Endodermal cell (in vitro differentiated cells): ENCODE results near the gene KRT32. TPM values are rescaled to one million over a fixed set of nuclear protein-coding genes. Genes with fewer than 3 reads are reported as not detected.

Source experiments
- DNase-seq: peaks from one replicate; pipeline ENCODE4 v3.0.0-alpha.2; 2017
- H3K27ac ChIP-seq: 2 replicates; pipeline ENCODE4 v1.5.1; 2013; ENCODE audit warnings: mild to moderate bottlenecking, low read depth, low read length, moderate library complexity
- H3K27me3 ChIP-seq: 2 replicates; pipeline ENCODE4 v1.6.1; 2013; ENCODE audit warnings: mild to moderate bottlenecking, low read length, moderate library complexity; ENCODE audit not compliant: insufficient read depth, control insufficient read depth, poor library complexity, severe bottlenecking
- H3K36me3 ChIP-seq: 2 replicates; pipeline ENCODE4 v1.7.0; 2013; ENCODE audit warnings: mild to moderate bottlenecking, low read length, moderate library complexity; ENCODE audit not compliant: control insufficient read depth, insufficient read depth
- H3K4me1 ChIP-seq: one replicate; pipeline ENCODE4 v1.7.0; 2013; ENCODE audit warnings: low read length; ENCODE audit not compliant: control insufficient read depth, insufficient read depth
- H3K4me3 ChIP-seq: 2 replicates; pipeline ENCODE4 v1.5.1; 2013; ENCODE audit warnings: mild to moderate bottlenecking, low read length, moderate library complexity
- H3K9ac ChIP-seq: 2 replicates; pipeline ENCODE4 v1.6.1; 2013; ENCODE audit warnings: mild to moderate bottlenecking, low read length, moderate library complexity; ENCODE audit not compliant: poor library complexity, severe bottlenecking; ENCODE audit errors: extremely low read depth
- H3K9me3 ChIP-seq: 2 replicates; pipeline ENCODE4 v1.6.1; 2013; ENCODE audit warnings: mild to moderate bottlenecking, low read length, moderate library complexity; ENCODE audit not compliant: control insufficient read depth
- H3K27ac Mint-ChIP-seq: 2 replicates; pipeline ENCODE4 v1.8.0; 2020; ENCODE audit warnings: mixed read lengths
- H3K27me3 Mint-ChIP-seq: 2 replicates; pipeline ENCODE4 v1.8.0; 2021; ENCODE audit warnings: mild to moderate bottlenecking, mixed read lengths; ENCODE audit not compliant: insufficient read depth
- H3K36me3 Mint-ChIP-seq: 2 replicates; pipeline ENCODE4 v1.8.0; 2020; ENCODE audit warnings: low read depth, mixed read lengths
- H3K4me1 Mint-ChIP-seq: 2 replicates; pipeline ENCODE4 v1.8.0; 2020; ENCODE audit warnings: mixed read lengths
- H3K4me3 Mint-ChIP-seq: 2 replicates; pipeline ENCODE4 v1.8.0; 2020; ENCODE audit warnings: mild to moderate bottlenecking, moderate library complexity, mixed read lengths
- H3K9me3 Mint-ChIP-seq: 2 replicates; pipeline ENCODE4 v1.8.0; 2020; ENCODE audit warnings: mild to moderate bottlenecking, mixed read lengths
- CTCF ChIP-seq: fragments of 200-600 bp; sonication (generic); conservative IDR thresholded peaks from 2 replicates; pipeline ENCODE4 v1.5.0; 2021; ENCODE audit warnings: antibody characterized with exemption, mild to moderate bottlenecking
- WGBS, 2 experiments: methylation state at CpG; one replicate each; pipeline versions ENCODE4 v1.1.5 to v1.1.7; 2013; ENCODE audit warnings: missing lambda C conversion rate in 2 of 2, mixed read lengths in 1 of 2; ENCODE audit not compliant: insufficient coverage in 1 of 2, insufficient read length in 1 of 2; 5-methylcytosine and 5-hydroxymethylcytosine counted together
- total RNA-seq, 2 donors: library from RNA; stranded (reverse); fragmentation: NEBNext Ultra II Directional in 1 of 2; extraction: Animal tissue kit (Norgen Biotek cat#: 25700) in 1 of 2; gene quantifications; 2 replicates in 1 of 2; 3 replicates in 1 of 2; pipeline ENCODE4 v1.2.1, GENCODE V29; 2021

The KRT32 gene
- total RNA-seq, 2 donors from 2014 or later, result not detected

- Mint-ChIP-seq H3K4me3 (no peak overlapping the region), H3K4me1 (peaks cover 12% of the 10 kb centered on the region), H3K27me3 (no peaks in the 10 kb centered on the region), H3K9me3 (no peaks in the 10 kb centered on the region), H3K36me3 (no peaks in the 10 kb centered on the region), H3K27ac (no peak overlapping the region)
- WGBS, 2 experiments, result 92% methylated on average over 12 to 14 of the region's 14 CpGs
- no peak for TF ChIP-seq CTCF
- no peaks in the 10 kb centered on the region for H3K4me1 ChIP-seq
- no peak for DNase-seq
- no peak overlapping the region for H3K27ac ChIP-seq
- no peak overlapping the region for H3K4me3 ChIP-seq
- no peak overlapping the region for H3K9ac ChIP-seq
- no peaks in the 10 kb centered on the region for H3K9me3 ChIP-seq
- H3K36me3 ChIP-seq, result no peaks in the 10 kb centered on the region
- no peaks in the 10 kb centered on the region for H3K27me3 ChIP-seq
Observed at GRCh38 chr17:41505809-41506767, 38.9 kb upstream of the KRT32 start.

GRCh38 chr17:41505007-41505808 is 38.0 kb upstream of the KRT32 start, which contains the start of gene KRT13:
Gene KRT13, minus strand, starts transcription at chr17:41505612. Its CDS starts 62 bp downstream, at chr17:41505550.
- Histone ChIP-seq H3K36me3 (no peaks in the 10 kb centered on the region), H3K27ac (no peak within 1 kb of the TSS), H3K4me1 (no peaks in the 10 kb centered on the region), H3K9me3 (no peaks in the 10 kb centered on the region), H3K4me3 (no peak within 1 kb of the TSS), H3K27me3 (no peaks in the 10 kb centered on the region), H3K9ac (no peak within 1 kb of the TSS)
- DNase-seq, result no peak
- 87 to 98% methylated on average over 8 to 17 of the region's 17 CpGs for WGBS, 2 experiments
- no peak within 1 kb of the TSS for H3K27ac Mint-ChIP-seq
- H3K36me3 Mint-ChIP-seq, result no peaks in the 10 kb centered on the region
- H3K4me1 Mint-ChIP-seq, result peaks cover 14% of the 10 kb centered on the region
- H3K27me3 Mint-ChIP-seq, result no peaks in the 10 kb centered on the region
- no peaks in the 10 kb centered on the region for H3K9me3 Mint-ChIP-seq
- no peak within 1 kb of the TSS for H3K4me3 Mint-ChIP-seq
- TF ChIP-seq CTCF, result no peak

- peaks cover 20% of the 10 kb centered on the region for H3K4me1 Mint-ChIP-seq
- Histone ChIP-seq H3K27me3 (no peaks in the 10 kb centered on the region), H3K9me3 (no peaks in the 10 kb centered on the region), H3K4me3 (no peak overlapping the region), H3K9ac (no peak overlapping the region), H3K27ac (no peak overlapping the region), H3K36me3 (no peaks in the 10 kb centered on the region), H3K4me1 (no peaks in the 10 kb centered on the region)
- H3K27ac Mint-ChIP-seq, result no peak overlapping the region
- no peak for TF ChIP-seq CTCF
- no peaks in the 10 kb centered on the region for H3K9me3 Mint-ChIP-seq
- DNase-seq, result no peak
- 85% methylated on average over 4 to 8 of the region's 8 CpGs for WGBS, 2 experiments
- no peaks in the 10 kb centered on the region for H3K36me3 Mint-ChIP-seq
- H3K27me3 Mint-ChIP-seq, result peaks cover 3% of the 10 kb centered on the region
- H3K4me3 Mint-ChIP-seq, result no peak overlapping the region
Observed at GRCh38 chr17:41504246-41504977, 37.2 kb upstream of the KRT32 start.
